ENCODE data around the gene SPNS2. TPM values are rescaled to one million over a fixed set of nuclear protein-coding genes. Genes with fewer than 3 reads are reported as not detected.
"Not testable (repeated sequence)": the region's sequence is repeated elsewhere in the genome, so short reads cannot be mapped to it uniquely, and the experiment has no call there.

SPNS2 gene
- total RNA-seq, 1 donor, result 0.43 TPM

DNA sequence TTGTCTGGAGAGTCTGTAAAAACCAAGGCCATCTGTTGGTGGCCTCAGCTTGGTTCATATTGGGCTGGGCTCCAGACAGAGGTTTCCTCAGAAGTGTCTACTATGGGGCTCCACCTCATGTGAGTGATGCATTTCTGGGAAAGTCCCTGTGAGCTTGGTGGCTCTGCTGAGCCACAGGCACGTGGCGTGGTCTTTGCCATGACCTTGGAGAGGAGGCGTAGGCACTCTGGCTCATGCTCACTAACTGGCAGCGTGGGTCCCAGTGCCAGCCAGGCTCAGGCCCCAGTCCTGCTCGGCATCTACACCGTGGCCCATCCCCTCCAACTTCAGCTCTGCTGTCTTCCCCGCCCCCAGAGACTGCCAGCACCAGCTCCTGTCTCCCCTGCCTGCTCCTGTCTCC lies 75.0 kb downstream of the SPNS2 start:
- TF ChIP-seq, protein P1, sequence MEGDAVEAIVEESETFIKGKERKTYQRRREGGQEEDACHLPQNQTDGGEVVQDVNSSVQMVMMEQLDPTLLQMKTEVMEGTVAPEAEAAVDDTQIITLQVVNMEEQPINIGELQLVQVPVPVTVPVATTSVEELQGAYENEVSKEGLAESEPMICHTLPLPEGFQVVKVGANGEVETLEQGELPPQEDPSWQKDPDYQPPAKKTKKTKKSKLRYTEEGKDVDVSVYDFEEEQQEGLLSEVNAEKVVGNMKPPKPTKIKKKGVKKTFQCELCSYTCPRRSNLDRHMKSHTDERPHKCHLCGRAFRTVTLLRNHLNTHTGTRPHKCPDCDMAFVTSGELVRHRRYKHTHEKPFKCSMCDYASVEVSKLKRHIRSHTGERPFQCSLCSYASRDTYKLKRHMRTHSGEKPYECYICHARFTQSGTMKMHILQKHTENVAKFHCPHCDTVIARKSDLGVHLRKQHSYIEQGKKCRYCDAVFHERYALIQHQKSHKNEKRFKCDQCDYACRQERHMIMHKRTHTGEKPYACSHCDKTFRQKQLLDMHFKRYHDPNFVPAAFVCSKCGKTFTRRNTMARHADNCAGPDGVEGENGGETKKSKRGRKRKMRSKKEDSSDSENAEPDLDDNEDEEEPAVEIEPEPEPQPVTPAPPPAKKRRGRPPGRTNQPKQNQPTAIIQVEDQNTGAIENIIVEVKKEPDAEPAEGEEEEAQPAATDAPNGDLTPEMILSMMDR (IDR thresholded peaks at IDR 0.05; ENCODE audit: insufficient read depth, low read depth, low read length), result no peak
- DNase-seq (ENCODE audit: low read depth), result no peak

DNA sequence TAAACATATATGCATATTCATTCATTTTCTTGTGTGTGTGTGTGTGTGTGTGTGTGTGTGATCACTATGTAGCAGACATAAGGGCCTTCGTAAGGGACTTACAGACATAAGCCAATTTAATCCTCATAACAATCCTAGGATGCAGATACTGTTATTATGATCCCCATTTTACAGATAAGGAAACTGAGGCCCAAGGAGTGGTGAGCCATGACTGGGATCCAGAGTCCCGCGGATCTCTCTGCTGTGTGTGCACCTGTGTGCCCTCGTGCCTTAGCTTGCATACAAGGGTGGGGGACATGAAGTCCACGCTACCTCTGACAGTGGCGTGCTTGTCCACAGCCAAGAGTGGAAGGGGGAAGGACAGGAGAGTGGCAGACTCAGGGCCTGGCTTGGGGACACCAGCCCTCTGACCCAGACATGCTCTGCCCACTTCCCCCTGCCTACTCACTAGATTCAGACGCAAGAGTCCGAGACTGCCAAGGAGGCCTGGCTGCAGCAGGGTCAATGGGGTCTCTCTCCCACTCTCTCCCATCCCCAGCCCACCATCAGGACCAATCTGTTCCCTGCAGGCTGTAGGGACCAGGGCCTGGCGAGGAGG lies 75.9 kb downstream of the SPNS2 start:
- no peak for DNase-seq (ENCODE audit: low read depth)
- no peak overlapping the region for H3K4me3 ChIP-seq (ENCODE audit: low read depth, low read length)
- TF ChIP-seq, protein P1 (IDR thresholded peaks at IDR 0.05; ENCODE audit: insufficient read depth, low read depth, low read length), result no peak

More for the DNA sequence above, 75.0 kb downstream of the SPNS2 start:
- no peak overlapping the region for H3K4me3 ChIP-seq (ENCODE audit: low read depth, low read length)

DNA sequence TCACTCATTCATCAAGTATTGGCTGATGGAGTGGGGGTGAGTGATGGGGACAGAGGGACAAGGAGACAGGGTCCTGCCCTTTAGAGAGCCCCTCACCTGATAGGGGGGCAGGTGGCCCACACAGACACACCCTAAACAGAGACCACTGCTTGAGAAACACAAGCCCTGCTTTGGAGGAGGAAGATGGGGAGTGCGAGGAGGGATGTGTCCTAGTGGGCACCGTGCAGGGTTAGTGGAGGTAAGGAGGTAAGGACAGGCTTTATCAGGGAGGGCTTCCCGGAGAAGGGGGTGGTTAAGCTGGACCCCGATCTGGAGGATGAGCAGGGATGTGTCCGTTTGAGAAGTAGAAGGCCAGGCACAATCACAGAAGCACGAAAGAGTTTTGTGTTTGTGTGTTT lies 77.5 kb downstream of the SPNS2 start:
- no peak overlapping the region for H3K4me3 ChIP-seq (ENCODE audit: low read depth, low read length)
- TF ChIP-seq, protein P1 (IDR thresholded peaks at IDR 0.05; ENCODE audit: insufficient read depth, low read depth, low read length), result no peak
- DNase-seq (ENCODE audit: low read depth), result no peak

DNA sequence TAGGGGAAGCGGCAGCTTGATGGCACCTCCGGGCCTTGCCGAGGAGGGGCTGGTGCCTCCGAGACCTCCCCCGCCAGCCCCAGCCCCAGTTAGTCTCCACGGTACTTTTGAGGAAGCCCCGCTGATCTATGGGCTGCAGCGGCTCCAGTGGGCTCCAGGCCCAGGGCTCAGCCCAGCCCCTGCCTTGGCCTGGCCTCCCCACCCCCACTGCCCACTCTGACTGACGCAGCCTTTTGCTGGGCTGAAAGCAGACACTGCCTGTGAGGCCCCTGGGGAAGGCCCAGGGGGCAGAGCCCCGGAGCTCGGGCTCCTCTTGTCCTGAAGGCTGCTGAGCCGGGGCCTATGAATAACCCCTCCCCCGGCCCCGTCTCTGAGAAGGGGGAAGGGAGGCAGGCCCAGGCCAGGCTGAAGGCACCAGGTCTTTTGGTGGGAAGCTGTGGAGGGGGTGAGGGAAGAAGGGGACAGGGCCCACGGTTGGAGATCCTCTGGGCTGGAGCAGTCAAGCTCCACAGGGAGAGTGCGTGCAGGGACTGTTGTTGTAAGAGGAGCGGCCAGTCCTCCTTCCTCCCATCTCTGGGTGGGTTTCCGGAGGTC lies 78.1 kb downstream of the SPNS2 start:
- TF ChIP-seq, protein P1 (IDR thresholded peaks at IDR 0.05; ENCODE audit: insufficient read depth, low read depth, low read length), result no peak
- DNase-seq (ENCODE audit: low read depth), result no peak
- no peak overlapping the region for H3K4me3 ChIP-seq (ENCODE audit: low read depth, low read length)

DNA sequence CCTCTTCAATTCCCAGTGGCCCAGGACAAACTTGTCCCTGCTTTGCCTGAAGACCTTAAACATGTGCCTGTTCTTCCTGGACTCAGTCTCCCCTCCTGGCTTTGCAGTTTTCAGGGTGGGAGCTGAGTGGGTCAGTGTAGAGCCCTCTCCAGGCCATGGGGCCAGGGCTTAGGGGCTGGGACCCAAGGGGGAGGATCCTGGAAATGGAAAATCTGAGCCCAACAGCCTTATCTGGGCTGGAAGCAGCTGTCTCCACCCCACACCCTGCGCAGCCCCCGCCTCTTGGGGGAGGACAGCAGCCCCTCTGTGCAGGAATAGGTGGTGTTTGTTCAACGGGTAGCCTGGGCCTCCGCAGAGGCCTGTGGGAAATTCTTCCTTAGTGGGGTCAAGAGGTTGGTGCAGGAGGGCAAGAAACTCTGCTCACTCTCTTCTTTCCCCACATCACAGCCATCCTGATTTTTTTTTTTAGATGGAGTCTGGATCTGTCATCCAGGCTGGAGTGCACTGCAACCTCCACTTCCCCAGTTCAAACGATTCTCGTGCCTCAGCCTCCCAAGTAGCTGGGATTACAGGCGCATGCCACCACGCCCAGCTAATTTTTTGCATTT lies 78.8 kb downstream of the SPNS2 start:
- no peak for DNase-seq (ENCODE audit: low read depth)
- no peak overlapping the region for H3K4me3 ChIP-seq (ENCODE audit: low read depth, low read length)
- TF ChIP-seq, protein P1 (IDR thresholded peaks at IDR 0.05; ENCODE audit: insufficient read depth, low read depth, low read length), result no peak

DNA sequence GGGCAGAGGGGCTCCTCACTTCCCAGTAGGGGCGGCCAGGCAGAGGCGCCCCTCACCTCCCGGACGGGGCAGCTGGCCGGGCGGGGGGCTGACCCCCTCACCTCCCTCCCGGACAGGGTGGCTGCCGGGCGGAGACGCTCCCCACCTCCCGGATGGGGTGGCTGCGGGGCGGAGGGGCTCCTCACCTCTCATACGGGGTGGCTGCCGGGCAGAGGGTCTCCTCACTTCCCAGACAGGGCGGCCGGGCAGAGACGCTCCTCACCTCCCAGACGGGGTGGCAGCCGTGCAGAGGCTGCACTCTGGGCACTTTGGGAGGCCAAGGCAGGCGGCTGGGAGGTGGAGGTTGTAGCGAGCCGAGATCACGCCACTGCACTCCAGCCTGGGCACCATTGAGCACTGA lies 79.7 kb downstream of the SPNS2 start:
- not testable (repeated sequence) for H3K4me3 ChIP-seq (ENCODE audit: low read depth, low read length); DNase-seq (ENCODE audit: low read depth)

DNA sequence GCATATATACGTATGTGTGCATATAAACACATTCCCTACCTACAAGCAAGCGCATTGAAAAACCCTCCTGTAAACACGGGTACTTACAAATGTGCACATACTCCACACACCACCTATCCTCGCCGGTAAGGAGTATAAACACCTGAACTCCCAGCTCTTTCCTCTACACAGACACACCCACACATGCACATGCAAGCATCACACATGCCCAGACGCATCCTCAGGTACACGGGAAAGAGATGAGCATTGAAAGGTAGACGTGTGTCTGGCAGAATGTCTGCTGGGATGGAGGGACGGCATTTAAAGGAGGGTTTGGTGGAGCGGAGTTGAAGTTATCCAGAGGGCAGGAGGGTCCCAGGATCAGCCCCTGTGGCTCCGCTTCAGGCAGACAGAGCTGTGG lies 81.0 kb downstream of the SPNS2 start:
- TF ChIP-seq, protein P1 (IDR thresholded peaks at IDR 0.05; ENCODE audit: insufficient read depth, low read depth, low read length), result no peak
- no peak for DNase-seq (ENCODE audit: low read depth)
- no peak overlapping the region for H3K4me3 ChIP-seq (ENCODE audit: low read depth, low read length)
